PFSK-1 (cell line): ENCODE results near the gene SERTAD4.

Experiments used
- FOXP2 ChIP-seq: optimal IDR thresholded peaks from 2 replicates; pipeline ENCODE3; 2011; ENCODE audit warnings: borderline replicate concordance, control low read depth, inconsistent platforms; ENCODE audit not compliant: insufficient read depth; ENCODE audit errors: extremely low read length, extremely low read depth
- POLR2AphosphoS5 ChIP-seq: IDR thresholded peaks from 2 replicates; pipeline ENCODE4 v1.6.1; 2012; ENCODE audit warnings: low read depth, mild to moderate bottlenecking, control low read depth, low read length, moderate library complexity
- REST ChIP-seq, 2 experiments: IDR thresholded peaks; 2 replicates each; pipeline versions ENCODE4 v1.6.1 to v1.8.0; 2011 to 2012; ENCODE audit warnings: low read depth in 2 of 2, low read length in 2 of 2, control low read depth in 1 of 2, inconsistent platforms in 1 of 2, mild to moderate bottlenecking in 1 of 2, moderate library complexity in 1 of 2; ENCODE audit not compliant: insufficient read depth in 1 of 2
- SIN3A ChIP-seq: IDR thresholded peaks from 2 replicates; pipeline ENCODE4 v1.6.1; 2012; ENCODE audit warnings: mild to moderate bottlenecking, low read length, moderate library complexity, borderline replicate concordance; ENCODE audit not compliant: insufficient read depth
- TAF1 ChIP-seq: IDR thresholded peaks from 2 replicates; pipeline ENCODE4 v1.6.1; 2012; ENCODE audit warnings: low read length, control low read depth, borderline replicate concordance; ENCODE audit not compliant: insufficient read depth

GRCh38 chr1:210223226-210223904, 9.2 kb upstream of the SERTAD4 start:
- TF ChIP-seq POLR2AphosphoS5, result no peak
- no peak for TF ChIP-seq REST (IDR thresholded peaks at IDR 0.05; ENCODE audit: insufficient read depth in 1 of 2, low read depth in 2 of 2, low read length in 2 of 2)
- TF ChIP-seq TAF1, result no peak
- TF ChIP-seq SIN3A, result no peak
- TF ChIP-seq FOXP2, result no peak
